Panc1 (cell line): ENCODE measurements around the gene TESK2. TPM values are rescaled to one million over a fixed set of nuclear protein-coding genes. Genes with fewer than 3 reads are reported as not detected.

Experiments
- ATAC-seq: fragments of 200-7000 bp; cut with Tn5 transposase; 2 replicates; pipeline ENCODE4 v1.9.1; 2020; ENCODE audit warnings: mild to moderate bottlenecking, moderate library complexity
- BruUV-seq: library from RNA; stranded (reverse); fragments of 400-500 nt; replicated peaks from 2 replicates; lab custom pipeline; 2021; lab: Mats Ljungman, UMichigan
- CTCF ChIA-PET: fragments of 300-600 bp; sonication (Branson Sonifier 250); formaldehyde crosslinking; loops from one replicate; lab custom pipeline; 2022; ENCODE audit warnings: antibody characterized with exemption; lab: Charles Lee
- POLR2A ChIA-PET: fragments of 300-600 bp; sonication (Branson Sonifier 250); formaldehyde crosslinking; loops from one replicate; lab custom pipeline; 2022; ENCODE audit warnings: antibody characterized with exemption; lab: Charles Lee
- DNase-seq: peaks from one replicate; pipeline ENCODE4 v3.0.0-alpha.2; 2010; ENCODE audit warnings: low read depth, low spot score
- H3K27ac ChIP-seq: 2 replicates; pipeline ENCODE4 v1.5.1; 2011; ENCODE audit warnings: mild to moderate bottlenecking, low read length, inconsistent platforms
- H3K27me3 ChIP-seq: fragments of 200-500 bp; sonication (Bioruptor generic); 2 replicates; pipeline ENCODE4 v1.6.0; 2014; ENCODE audit warnings: low read length, inconsistent platforms; ENCODE audit not compliant: control insufficient read depth, insufficient read depth
- H3K36me3 ChIP-seq: fragments of 200-500 bp; sonication (Bioruptor generic); 2 replicates; pipeline ENCODE4 v1.5.1; 2014; ENCODE audit warnings: inconsistent platforms, mild to moderate bottlenecking, low read length, moderate library complexity; ENCODE audit not compliant: control insufficient read depth, insufficient read depth
- H3K4me1 ChIP-seq: 2 replicates; pipeline ENCODE4 v1.5.1; 2011; ENCODE audit warnings: inconsistent platforms, mild to moderate bottlenecking, low read length, moderate library complexity; ENCODE audit not compliant: control insufficient read depth, insufficient read depth
- H3K4me3 ChIP-seq, 2 experiments: 2 replicates each; pipeline ENCODE4 v1.5.1; 2011 to 2012; ENCODE audit warnings: low read depth in 2 of 2, low read length in 2 of 2, mild to moderate bottlenecking in 2 of 2, inconsistent platforms in 1 of 2, moderate library complexity in 1 of 2
- H3K9me3 ChIP-seq: fragments of 200-500 bp; sonication (Bioruptor generic); 2 replicates; pipeline ENCODE4 v1.5.1; 2014; ENCODE audit warnings: low read depth, mild to moderate bottlenecking, inconsistent platforms, low read length, moderate library complexity; ENCODE audit not compliant: control insufficient read depth, insufficient read depth
- POLR2AphosphoS5 ChIP-seq: IDR thresholded peaks from 2 replicates; pipeline ENCODE4 v1.6.1; 2012; ENCODE audit warnings: mild to moderate bottlenecking, low read depth, low read length, moderate library complexity
- SIN3A ChIP-seq: IDR thresholded peaks from 2 replicates; pipeline ENCODE4 v1.6.1; 2012; ENCODE audit warnings: low read depth, mild to moderate bottlenecking, low read length, moderate library complexity, borderline replicate concordance; ENCODE audit not compliant: insufficient read depth
- TCF7L2 ChIP-seq: IDR thresholded peaks from 2 replicates; pipeline ENCODE4 v1.6.1; 2011; ENCODE audit warnings: mild to moderate bottlenecking, low read depth, low read length, inconsistent platforms
- in situ Hi-C: cut with HindIII; loops from 2 replicates; pipeline ENCODE4 v1.10.0; 2016; ENCODE audit warnings: low sequenced_read_pairs, low pct_unique_long_range_greater_than_20kb
- intact Hi-C: fragments of 100-400 bp; cut with micrococcal nuclease; formaldehyde crosslinking; loops from one replicate; pipeline ENCODE4 v1.10.0; 2022; ENCODE audit not compliant: unreplicated experiment
- total RNA-seq: library from RNA; stranded (reverse); gene quantifications from one replicate; pipeline ENCODE4 v1.2.1, GENCODE V29; 2021; ENCODE audit not compliant: unreplicated experiment
- TF ChIP-seq, protein P1 (sequence below): fragments of 450-650 bp; IDR thresholded peaks from 2 replicates; pipeline ENCODE4 v1.5.1; 2017; ENCODE audit warnings: mild to moderate bottlenecking
- TF ChIP-seq, protein P2 (sequence below), 2 experiments: IDR thresholded peaks; 2 replicates each; pipeline ENCODE4 v1.6.1; 2011 to 2012; ENCODE audit warnings: low read depth in 2 of 2, control low read depth in 1 of 2, low read length in 1 of 2, mild to moderate bottlenecking in 1 of 2, moderate library complexity in 1 of 2; ENCODE audit not compliant: insufficient read depth in 1 of 2

Gene TESK2
- total RNA-seq, 1 experiment from 2014 or later: 3.3 TPM

DNA sequence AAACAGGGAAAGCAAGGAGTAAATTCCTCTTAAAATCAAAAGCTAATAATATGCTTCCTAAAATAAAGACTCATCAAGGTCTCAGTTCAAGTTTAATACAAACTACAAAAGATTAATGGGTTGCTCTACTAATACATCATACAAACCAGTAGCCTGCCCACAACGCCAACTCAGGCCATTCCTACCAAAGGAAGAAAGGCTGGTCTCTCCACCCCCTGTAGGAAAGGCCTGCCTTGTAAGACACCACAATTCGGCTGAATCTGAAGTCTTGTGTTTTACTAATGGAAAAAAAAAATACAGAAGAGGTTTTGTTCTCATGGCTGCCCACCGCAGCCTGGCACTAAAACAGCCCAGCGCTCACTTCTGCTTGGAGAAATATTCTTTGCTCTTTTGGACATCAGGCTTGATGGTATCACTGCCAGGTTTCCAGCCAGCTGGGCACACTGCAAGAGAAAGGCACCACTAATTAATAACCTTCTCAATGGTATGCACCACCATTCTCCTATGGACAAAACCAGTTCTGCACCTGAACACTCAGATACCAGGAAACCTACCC lies 20.1 kb upstream of the TESK2 start:
- TF ChIP-seq, protein P1, sequence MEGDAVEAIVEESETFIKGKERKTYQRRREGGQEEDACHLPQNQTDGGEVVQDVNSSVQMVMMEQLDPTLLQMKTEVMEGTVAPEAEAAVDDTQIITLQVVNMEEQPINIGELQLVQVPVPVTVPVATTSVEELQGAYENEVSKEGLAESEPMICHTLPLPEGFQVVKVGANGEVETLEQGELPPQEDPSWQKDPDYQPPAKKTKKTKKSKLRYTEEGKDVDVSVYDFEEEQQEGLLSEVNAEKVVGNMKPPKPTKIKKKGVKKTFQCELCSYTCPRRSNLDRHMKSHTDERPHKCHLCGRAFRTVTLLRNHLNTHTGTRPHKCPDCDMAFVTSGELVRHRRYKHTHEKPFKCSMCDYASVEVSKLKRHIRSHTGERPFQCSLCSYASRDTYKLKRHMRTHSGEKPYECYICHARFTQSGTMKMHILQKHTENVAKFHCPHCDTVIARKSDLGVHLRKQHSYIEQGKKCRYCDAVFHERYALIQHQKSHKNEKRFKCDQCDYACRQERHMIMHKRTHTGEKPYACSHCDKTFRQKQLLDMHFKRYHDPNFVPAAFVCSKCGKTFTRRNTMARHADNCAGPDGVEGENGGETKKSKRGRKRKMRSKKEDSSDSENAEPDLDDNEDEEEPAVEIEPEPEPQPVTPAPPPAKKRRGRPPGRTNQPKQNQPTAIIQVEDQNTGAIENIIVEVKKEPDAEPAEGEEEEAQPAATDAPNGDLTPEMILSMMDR: no peak
- TF ChIP-seq, protein P2, sequence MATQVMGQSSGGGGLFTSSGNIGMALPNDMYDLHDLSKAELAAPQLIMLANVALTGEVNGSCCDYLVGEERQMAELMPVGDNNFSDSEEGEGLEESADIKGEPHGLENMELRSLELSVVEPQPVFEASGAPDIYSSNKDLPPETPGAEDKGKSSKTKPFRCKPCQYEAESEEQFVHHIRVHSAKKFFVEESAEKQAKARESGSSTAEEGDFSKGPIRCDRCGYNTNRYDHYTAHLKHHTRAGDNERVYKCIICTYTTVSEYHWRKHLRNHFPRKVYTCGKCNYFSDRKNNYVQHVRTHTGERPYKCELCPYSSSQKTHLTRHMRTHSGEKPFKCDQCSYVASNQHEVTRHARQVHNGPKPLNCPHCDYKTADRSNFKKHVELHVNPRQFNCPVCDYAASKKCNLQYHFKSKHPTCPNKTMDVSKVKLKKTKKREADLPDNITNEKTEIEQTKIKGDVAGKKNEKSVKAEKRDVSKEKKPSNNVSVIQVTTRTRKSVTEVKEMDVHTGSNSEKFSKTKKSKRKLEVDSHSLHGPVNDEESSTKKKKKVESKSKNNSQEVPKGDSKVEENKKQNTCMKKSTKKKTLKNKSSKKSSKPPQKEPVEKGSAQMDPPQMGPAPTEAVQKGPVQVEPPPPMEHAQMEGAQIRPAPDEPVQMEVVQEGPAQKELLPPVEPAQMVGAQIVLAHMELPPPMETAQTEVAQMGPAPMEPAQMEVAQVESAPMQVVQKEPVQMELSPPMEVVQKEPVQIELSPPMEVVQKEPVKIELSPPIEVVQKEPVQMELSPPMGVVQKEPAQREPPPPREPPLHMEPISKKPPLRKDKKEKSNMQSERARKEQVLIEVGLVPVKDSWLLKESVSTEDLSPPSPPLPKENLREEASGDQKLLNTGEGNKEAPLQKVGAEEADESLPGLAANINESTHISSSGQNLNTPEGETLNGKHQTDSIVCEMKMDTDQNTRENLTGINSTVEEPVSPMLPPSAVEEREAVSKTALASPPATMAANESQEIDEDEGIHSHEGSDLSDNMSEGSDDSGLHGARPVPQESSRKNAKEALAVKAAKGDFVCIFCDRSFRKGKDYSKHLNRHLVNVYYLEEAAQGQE (IDR thresholded peaks at IDR 0.05; ENCODE audit: insufficient read depth in 1 of 2, low read depth in 2 of 2, low read length in 1 of 2): no peak
- Histone ChIP-seq H3K4me1 (no peaks in the 10 kb centered on the region), H3K9me3 (no peaks in the 10 kb centered on the region), H3K36me3 (peaks cover 40% of the 10 kb centered on the region), H3K4me3 (no peak overlapping the region), H3K27me3 (no peaks in the 10 kb centered on the region), H3K27ac (no peak overlapping the region)
- ATAC-seq (no peak), DNase-seq (no peak)
- in situ Hi-C loops (no loop called here), intact Hi-C loops (no loop called here)
- BruUV-seq: no TSS peak
- ChIA-PET CTCF (no interaction called here), POLR2A (interaction anchor here (0.5 to 0.7 kb wide), 2 partner anchors 651 to 678 kb away, joined by 3 read pairs; no protein-coding TSS in a partner anchor)

DNA sequence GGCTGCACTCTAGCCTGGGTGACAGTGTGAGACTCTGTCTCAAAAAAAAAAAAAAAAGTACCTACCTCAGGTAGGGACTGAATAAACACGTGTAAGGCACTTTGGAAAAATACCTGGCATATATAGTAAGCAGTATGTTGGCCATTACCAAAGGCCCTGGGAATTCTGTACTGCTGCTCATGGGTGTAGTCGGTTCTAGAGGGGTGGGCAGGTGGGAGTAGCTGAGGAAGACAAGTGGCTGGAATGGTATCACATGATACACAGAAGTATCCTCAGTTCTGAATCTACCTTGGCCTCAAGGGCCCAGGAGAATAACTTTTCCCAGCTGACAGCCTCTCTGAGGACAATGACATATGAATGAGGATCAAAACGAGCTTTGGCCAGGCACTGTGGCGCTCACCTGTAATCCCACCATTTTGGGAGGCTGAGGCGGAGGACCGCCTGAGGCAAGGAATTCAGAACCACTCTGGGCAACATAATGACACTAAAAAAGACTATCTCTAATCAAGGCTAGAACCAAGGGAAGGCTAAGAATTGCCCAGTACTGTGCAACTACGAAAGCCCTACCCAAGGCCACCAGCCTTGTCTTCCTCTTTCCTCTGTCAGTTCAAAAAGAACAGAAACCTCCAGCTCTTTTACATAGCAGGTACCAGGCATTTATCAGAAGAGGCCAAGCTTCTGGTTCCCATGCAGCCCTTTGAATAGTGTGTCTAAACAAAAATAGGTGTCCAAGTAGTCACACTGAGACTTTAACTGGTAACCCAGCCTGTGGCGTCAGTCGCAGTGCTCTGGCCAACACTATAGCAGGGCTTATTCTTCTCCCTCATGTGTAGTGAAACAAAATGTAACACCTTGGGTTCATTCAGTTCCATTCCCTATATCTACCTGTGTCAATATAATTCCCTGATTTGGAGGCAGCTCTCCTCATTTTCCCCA lies 19.3 kb upstream of the TESK2 start:
- in situ Hi-C loops (no loop called here), intact Hi-C loops (no loop called here)
- ChIA-PET CTCF (interaction anchor here (0.6 kb wide), 1 partner anchor 500 kb away, joined by 11 read pairs; no protein-coding TSS in a partner anchor), POLR2A (no interaction called here)
- H3K27me3 ChIP-seq: no peaks in the 10 kb centered on the region
- H3K9me3 ChIP-seq: no peaks in the 10 kb centered on the region
- H3K36me3 ChIP-seq: peaks cover 33% of the 10 kb centered on the region
- H3K27ac ChIP-seq: no peak overlapping the region
- no peak; the same call in 1 of the 2 replicates for TF ChIP-seq POLR2AphosphoS5
- no peak for TF ChIP-seq SIN3A
- TF ChIP-seq, protein P2 (IDR thresholded peaks at IDR 0.05; ENCODE audit: insufficient read depth in 1 of 2, low read depth in 2 of 2, low read length in 1 of 2): no peak
- TF ChIP-seq TCF7L2: no peak
- TF ChIP-seq, protein P1: no peak
- DNase-seq (no peak), ATAC-seq (no peak)
- BruUV-seq: TSS peak; percentile 81
- no peaks in the 10 kb centered on the region for H3K4me1 ChIP-seq
- no peak overlapping the region for H3K4me3 ChIP-seq
